Esophagus muscularis mucosa (tissue), 4 donors: ENCODE results near the gene MEF2C. TPM values are rescaled to one million over a fixed set of nuclear protein-coding genes. Genes with fewer than 3 reads are reported as not detected.

Source experiments
- DNase-seq: peaks from one replicate; pipeline ENCODE4 v3.0.0-alpha.2; 2017; ENCODE audit errors: extremely low spot score
- H3K27ac ChIP-seq, 4 donors: fragments of 200-600 bp; sonication (generic); replicated peaks in 1 of 4; 1 replicate in 3 of 4; 2 replicates in 1 of 4; pipeline ENCODE4 v1.5.1; 2016 to 2019; ENCODE audit warnings: mild to moderate bottlenecking in 1 of 4
- H3K27me3 ChIP-seq, 4 donors: fragments of 200-600 bp; sonication (generic); one replicate each; pipeline versions ENCODE4 v1.5.1 to v1.6.0; 2016 to 2019
- H3K36me3 ChIP-seq, 4 donors: fragments of 200-600 bp; sonication (generic); one replicate each; pipeline ENCODE4 v1.5.1; 2016 to 2019
- H3K4me1 ChIP-seq, 4 donors: fragments of 200-600 bp; sonication (generic); one replicate each; pipeline ENCODE4 v1.5.1; 2016 to 2019
- H3K4me3 ChIP-seq, 4 donors: fragments of 200-600 bp; sonication (generic); 1 replicate in 2 of 4; 2 replicates in 2 of 4; pipeline ENCODE4 v1.5.1; 2016 to 2019; ENCODE audit warnings: mild to moderate bottlenecking in 4 of 4, moderate library complexity in 1 of 4
- H3K9me3 ChIP-seq, 4 donors: fragments of 200-600 bp; sonication (generic); 1 replicate in 3 of 4; 2 replicates in 1 of 4; pipeline ENCODE4 v1.5.1; 2016 to 2019
- EP300 ChIP-seq: sonication (generic); formaldehyde crosslinking; IDR thresholded peaks from one replicate; pipeline ENCODE4 v1.6.1; 2017; ENCODE audit warnings: antibody characterized with exemption
- POLR2A ChIP-seq: fragments of 450-650 bp; IDR thresholded peaks from one replicate; pipeline ENCODE4 v1.6.1; 2017; ENCODE audit warnings: antibody characterized with exemption, moderate library complexity, mild to moderate bottlenecking, low read depth
- POLR2AphosphoS5 ChIP-seq, 2 donors: sonication (generic); formaldehyde crosslinking; IDR thresholded peaks; one replicate each; pipeline ENCODE4 v1.6.1; 2017; ENCODE audit warnings: antibody characterized with exemption in 2 of 2
- WGBS: methylation state at CpG from one replicate; pipeline ENCODE4 v1.1.5; 2018; 5-methylcytosine and 5-hydroxymethylcytosine counted together
- intact Hi-C: fragments of 100-400 bp; cut with DNase I; formaldehyde crosslinking; loops from one replicate; pipeline ENCODE4 v1.15.1; 2023
- total RNA-seq, 4 donors: library from RNA; depleted of rRNA; stranded (reverse); fragments of >200 nt; gene quantifications; one replicate each; pipeline versions ENCODE4 v1.1.0 to v1.2.1, GENCODE V29; 2016
- TF ChIP-seq, protein P1 (sequence below), 3 experiments: fragments of 200-600 bp in 2 of 3; fragments of 450-650 bp in 1 of 3; sonication (generic) in 2 of 3; IDR thresholded peaks; one replicate each; pipeline ENCODE4 v1.5.1; 2017 to 2019; ENCODE audit warnings: antibody characterized with exemption in 3 of 3, mild to moderate bottlenecking in 2 of 3, moderate library complexity in 1 of 3

MEF2C gene
- total RNA-seq, 4 donors from 2014 or later, result 20.8 to 34.3 (median 29.0) TPM

DNA sequence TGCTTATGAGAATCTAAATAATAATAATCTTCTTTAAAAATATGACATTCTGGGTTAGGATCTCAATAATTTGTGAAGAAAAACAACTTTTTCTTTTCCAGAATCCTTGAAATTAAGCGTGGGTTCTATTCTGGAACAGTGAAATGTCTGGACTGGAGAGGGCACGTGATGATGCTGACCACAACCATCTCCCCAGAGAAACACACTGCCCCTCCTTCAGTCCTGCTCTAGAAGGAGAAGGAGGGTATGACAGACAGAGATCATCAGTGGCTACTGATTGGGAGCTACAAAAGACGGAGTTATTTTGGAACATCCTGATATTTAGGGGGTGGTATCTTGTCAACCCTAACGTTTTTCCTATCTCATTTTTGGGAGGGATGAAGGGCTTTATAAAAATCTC, 40.2 kb downstream of the MEF2C start:
- Histone ChIP-seq H3K36me3 (no peaks in the 10 kb centered on the region), H3K4me1 (peaks cover 2 to 14% (median 7%) of the 10 kb centered on the region in 4 donors), H3K27ac (no peak overlapping the region), H3K4me3 (no peak overlapping the region), H3K27me3 (no peaks in the 10 kb centered on the region), H3K9me3 (no peaks in the 10 kb centered on the region)
- WGBS, result 81% methylated on average over 4 of the region's 4 CpGs
- TF ChIP-seq POLR2AphosphoS5 (IDR thresholded peaks at IDR 0.05), result no peak
- no peak for TF ChIP-seq POLR2A
- TF ChIP-seq EP300, result no peak
- TF ChIP-seq, protein P1, sequence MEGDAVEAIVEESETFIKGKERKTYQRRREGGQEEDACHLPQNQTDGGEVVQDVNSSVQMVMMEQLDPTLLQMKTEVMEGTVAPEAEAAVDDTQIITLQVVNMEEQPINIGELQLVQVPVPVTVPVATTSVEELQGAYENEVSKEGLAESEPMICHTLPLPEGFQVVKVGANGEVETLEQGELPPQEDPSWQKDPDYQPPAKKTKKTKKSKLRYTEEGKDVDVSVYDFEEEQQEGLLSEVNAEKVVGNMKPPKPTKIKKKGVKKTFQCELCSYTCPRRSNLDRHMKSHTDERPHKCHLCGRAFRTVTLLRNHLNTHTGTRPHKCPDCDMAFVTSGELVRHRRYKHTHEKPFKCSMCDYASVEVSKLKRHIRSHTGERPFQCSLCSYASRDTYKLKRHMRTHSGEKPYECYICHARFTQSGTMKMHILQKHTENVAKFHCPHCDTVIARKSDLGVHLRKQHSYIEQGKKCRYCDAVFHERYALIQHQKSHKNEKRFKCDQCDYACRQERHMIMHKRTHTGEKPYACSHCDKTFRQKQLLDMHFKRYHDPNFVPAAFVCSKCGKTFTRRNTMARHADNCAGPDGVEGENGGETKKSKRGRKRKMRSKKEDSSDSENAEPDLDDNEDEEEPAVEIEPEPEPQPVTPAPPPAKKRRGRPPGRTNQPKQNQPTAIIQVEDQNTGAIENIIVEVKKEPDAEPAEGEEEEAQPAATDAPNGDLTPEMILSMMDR (IDR thresholded peaks at IDR 0.05), result no peak
- DNase-seq, result no peak
- intact Hi-C loops, result no loop called here

- peaks cover 10 to 21% (median 14%) of the 10 kb centered on the region in 4 donors for H3K4me1 ChIP-seq
- 86% methylated on average over 4 of the region's 4 CpGs for WGBS
- H3K36me3 ChIP-seq, result no peaks in the 10 kb centered on the region
- no peaks in the 10 kb centered on the region for H3K27me3 ChIP-seq
- no peak for DNase-seq
- H3K9me3 ChIP-seq, result no peaks in the 10 kb centered on the region
- TF ChIP-seq EP300, result no peak
- TF ChIP-seq POLR2A, result no peak
- TF ChIP-seq, protein P1 (IDR thresholded peaks at IDR 0.05), result no peak
- TF ChIP-seq POLR2AphosphoS5 (IDR thresholded peaks at IDR 0.05), result no peak
- no peak overlapping the region for H3K4me3 ChIP-seq
- intact Hi-C loops, result no loop called here
- no peak overlapping the region for H3K27ac ChIP-seq
Observed at GRCh38 chr5:88841212-88841611, 41.8 kb downstream of the MEF2C start.

GRCh38 chr5:88840495-88840894, 42.5 kb downstream of the MEF2C start:
- intact Hi-C loops, result no loop called here
- Histone ChIP-seq H3K27me3 (no peaks in the 10 kb centered on the region), H3K27ac (no peak overlapping the region), H3K4me1 (peaks cover 10 to 28% (median 15%) of the 10 kb centered on the region in 4 donors), H3K9me3 (no peaks in the 10 kb centered on the region), H3K36me3 (no peaks in the 10 kb centered on the region), H3K4me3 (no peak overlapping the region)
- TF ChIP-seq POLR2A, result no peak
- TF ChIP-seq, protein P1 (IDR thresholded peaks at IDR 0.05), result no peak
- no peak for TF ChIP-seq EP300
- TF ChIP-seq POLR2AphosphoS5 (IDR thresholded peaks at IDR 0.05), result no peak
- no peak for DNase-seq

GRCh38 chr5:88839238-88839637, 43.7 kb downstream of the MEF2C start:
- no peaks in the 10 kb centered on the region for H3K36me3 ChIP-seq
- H3K27ac ChIP-seq, result no peak overlapping the region
- no peak overlapping the region for H3K4me3 ChIP-seq
- TF ChIP-seq POLR2AphosphoS5 (IDR thresholded peaks at IDR 0.05), result no peak
- TF ChIP-seq, protein P1 (IDR thresholded peaks at IDR 0.05), result no peak
- intact Hi-C loops, result no loop called here
- peaks cover 14 to 32% (median 18%) of the 10 kb centered on the region in 4 donors for H3K4me1 ChIP-seq
- no peaks in the 10 kb centered on the region for H3K27me3 ChIP-seq
- no peak for DNase-seq
- WGBS, result 94% methylated on average over 4 of the region's 4 CpGs
- no peaks in the 10 kb centered on the region for H3K9me3 ChIP-seq

GRCh38 chr5:88838500-88838899, 44.5 kb downstream of the MEF2C start:
- H3K27me3 ChIP-seq, result no peaks in the 10 kb centered on the region
- H3K4me1 ChIP-seq, result peaks cover 19 to 39% (median 25%) of the 10 kb centered on the region in 4 donors
- no peaks in the 10 kb centered on the region for H3K36me3 ChIP-seq
- no peaks in the 10 kb centered on the region for H3K9me3 ChIP-seq
- H3K27ac ChIP-seq, result no peak overlapping the region
- WGBS, result 93% methylated on average over 1 of the region's 1 CpG
- no peak for DNase-seq
- TF ChIP-seq, protein P1 (IDR thresholded peaks at IDR 0.05), result no peak
- TF ChIP-seq EP300, result no peak
- no peak for TF ChIP-seq POLR2A
- no peak for TF ChIP-seq POLR2AphosphoS5 (IDR thresholded peaks at IDR 0.05)
- no peak overlapping the region for H3K4me3 ChIP-seq
- intact Hi-C loops, result no loop called here
